ENCODE data around the gene AOC2. TPM values are rescaled to one million over a fixed set of nuclear protein-coding genes. Genes with fewer than 3 reads are reported as not detected.
A peak's percentile ranks its signal among the peaks of the same experiment; 100 is the strongest.

Gene AOC2
- total and polyA plus RNA-seq, 10 of the 15 experiments (the other 5 are each of a cell fraction or from before 2014, with no cell fraction given): 0.08 to 1.9 (median 0.62) TPM

DNA sequence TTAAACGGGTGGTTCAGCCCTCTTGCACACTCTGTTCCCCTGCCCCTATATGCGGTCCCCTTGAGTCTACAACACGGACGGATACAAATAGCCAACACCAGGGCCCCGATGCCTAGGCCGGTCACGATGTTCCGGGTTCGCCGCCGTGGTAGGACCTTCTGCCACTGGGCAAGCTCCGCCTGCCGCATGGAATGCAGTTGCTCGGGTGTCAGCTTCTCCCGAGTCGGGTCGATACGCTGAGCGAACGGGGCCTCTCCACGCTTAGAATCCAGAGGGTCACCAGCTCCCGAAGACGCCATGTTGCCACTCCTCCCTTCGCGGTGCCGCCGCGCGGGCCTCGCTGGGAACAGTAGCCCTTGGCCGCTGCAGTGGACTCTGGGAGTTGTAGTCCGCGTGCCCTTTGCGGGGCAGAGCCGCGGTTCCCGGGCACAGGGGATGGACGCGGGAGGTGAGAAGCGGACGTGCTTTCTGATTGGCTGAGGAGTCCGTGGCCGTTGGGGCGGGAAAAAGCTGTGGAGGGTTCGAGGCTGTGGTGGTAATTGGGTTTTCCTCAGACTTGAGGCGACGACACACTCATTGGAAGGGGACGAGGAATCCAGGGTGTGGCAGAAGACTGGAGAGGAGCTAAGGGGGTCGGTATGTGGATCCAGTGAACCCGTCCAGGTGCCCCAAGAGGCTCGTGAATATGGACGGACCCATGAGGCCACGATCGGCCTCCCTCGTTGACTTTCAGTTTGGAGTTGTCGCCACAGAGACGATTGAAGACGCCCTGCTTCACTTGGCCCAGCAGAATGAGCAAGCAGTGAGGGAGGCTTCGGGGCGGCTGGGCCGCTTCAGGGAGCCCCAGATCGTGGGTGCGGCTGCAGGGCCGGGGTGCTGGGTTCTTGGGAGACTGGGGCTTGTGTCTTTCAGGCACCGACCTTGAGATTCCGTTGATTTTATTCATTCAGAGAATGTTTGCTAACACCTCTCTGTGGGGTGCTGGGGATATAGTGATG lies 45.7 kb upstream of the AOC2 start, which contains the start of the genes CNTD1 and COA3 (continued):
- TF ChIP-seq ZBTB33 (IDR thresholded peaks at IDR 0.05): no peak
- TF ChIP-seq MTA3 (IDR thresholded peaks at IDR 0.05; ENCODE audit: borderline replicate concordance, low read length): no peak
- TF ChIP-seq YBX1 (IDR thresholded peaks at IDR 0.05): no peak
- peak; percentile 78 for TF ChIP-seq MXI1 (IDR thresholded peaks at IDR 0.05; ENCODE audit: low read depth, low read length)
- TF ChIP-seq HSF1 (IDR thresholded peaks at IDR 0.05; ENCODE audit: low read depth, low read length): no peak
- peak; percentile 64 for TF ChIP-seq CREB1 (IDR thresholded peaks at IDR 0.05; ENCODE audit: low read depth)
- TF ChIP-seq FOXK2 (IDR thresholded peaks at IDR 0.05): peak; percentile 80
- TF ChIP-seq BRCA1 (IDR thresholded peaks at IDR 0.05; ENCODE audit: low read depth, low read length): no peak
- no peak; the same call in 1 of the 2 replicates for TF ChIP-seq ZBTB11 (CRISPR knock-in tag; IDR thresholded peaks at IDR 0.05)
- TF ChIP-seq LARP7 (IDR thresholded peaks at IDR 0.05): peak; percentile 49; the same call in 1 of the 2 replicates
- TF ChIP-seq ZNF274 (IDR thresholded peaks at IDR 0.05; ENCODE audit: insufficient read depth, insufficient read length): no peak
- TF ChIP-seq E4F1 (IDR thresholded peaks at IDR 0.05; ENCODE audit: borderline replicate concordance, partially characterized antibody): no peak
- peak; percentile 55; the same call in 1 of the 2 replicates for TF ChIP-seq NBN (IDR thresholded peaks at IDR 0.05)
- 0 out of 2 replicates have a peak, but pooled peaks have one; percentile 15 for TF ChIP-seq TCF12 (IDR thresholded peaks at IDR 0.05; ENCODE audit: low read depth, low read length)
- no peak for TF ChIP-seq SKIL (IDR thresholded peaks at IDR 0.05; ENCODE audit: low read depth, poor library complexity, severe bottlenecking)

All from GM12878 (cell line).